ENCODE measurements around the gene APBB2. TPM values are rescaled to one million over a fixed set of nuclear protein-coding genes. Genes with fewer than 3 reads are reported as not detected.

Gene APBB2
- total and polyA plus RNA-seq, 2 of the 4 experiments (the other 2 are of a cell fraction), result 47.9 to 75.5 TPM

GRCh38 chr4:41236032-41236431 is 21.7 kb upstream of the APBB2 start:
- Histone ChIP-seq H3K23ac (ENCODE audit: low read depth, low read length) (no peak overlapping the region), H3K4me1 (ENCODE audit: control insufficient read depth, insufficient read depth, low read length) (no peaks in the 10 kb centered on the region), H3K14ac (replicated peaks; ENCODE audit: low read depth, low read length) (no peak overlapping the region), H3K79me1 (ENCODE audit: low read depth in 1 of 2, low read length in 2 of 2) (no peaks in the 10 kb centered on the region), H3K27ac (ENCODE audit: insufficient read depth, low read length) (no peak overlapping the region), H3K27me3 (ENCODE audit: control insufficient read depth, insufficient read depth, low read length) (no peaks in the 10 kb centered on the region), H3K9ac (ENCODE audit: low read depth, low read length) (no peak overlapping the region), H3K9me3 (ENCODE audit: control insufficient read depth, insufficient read depth, low read length) (no peaks in the 10 kb centered on the region), H4K20me1 (ENCODE audit: insufficient read depth, low read length) (no peaks in the 10 kb centered on the region), H3K4ac (ENCODE audit: low read depth, low read length) (no peak overlapping the region), H2AK5ac (ENCODE audit: low read depth, low read length) (no peak overlapping the region), H4K8ac (ENCODE audit: low read depth in 2 of 2, low read length in 2 of 2) (no peak overlapping the region), H2AFZ (replicated peaks; ENCODE audit: low read length, poor library complexity) (no peak overlapping the region), H3K9me1 (ENCODE audit: insufficient read depth, low read length) (no peaks in the 10 kb centered on the region), H2BK15ac (ENCODE audit: low read depth, low read length) (no peak overlapping the region), H3K4me3 (ENCODE audit: insufficient read depth, low read depth, low read length) (no peak overlapping the region), H2BK120ac (ENCODE audit: low read depth, low read length) (no peak overlapping the region), H2AK9ac (replicated peaks; ENCODE audit: low read depth, low read length, poor library complexity) (no peak overlapping the region), H3K4me2 (ENCODE audit: low read depth, low read length) (no peak overlapping the region), H2BK5ac (ENCODE audit: low read depth, low read length, poor library complexity, severe bottlenecking) (no peak overlapping the region), H3K18ac (ENCODE audit: low read depth, low read length) (no peak overlapping the region), H3K36me3 (ENCODE audit: control insufficient read depth, insufficient read depth, low read length) (no peaks in the 10 kb centered on the region), H2BK20ac (ENCODE audit: low read depth, low read length) (no peak overlapping the region), H3K56ac (ENCODE audit: extremely low read depth, insufficient read depth, low read length) (no peak overlapping the region), H4K5ac (ENCODE audit: low read depth, low read length) (no peak overlapping the region), H4K91ac (ENCODE audit: insufficient read depth, low read depth, low read length) (no peak overlapping the region)
- ChIA-PET CTCF (no interaction called here), POLR2A (ENCODE audit: unreplicated experiment) (no interaction called here)
- TF ChIP-seq NFE2L2 (IDR thresholded peaks at IDR 0.05; ENCODE audit: low read depth, low read length) (no peak), RAD21 (IDR thresholded peaks at IDR 0.05; ENCODE audit: low read length) (no peak), POLR2A (IDR thresholded peaks at IDR 0.05; ENCODE audit: low read depth, low read length) (no peak), RCOR1 (IDR thresholded peaks at IDR 0.05; ENCODE audit: insufficient replicate concordance, low read length) (no peak), MAFK (IDR thresholded peaks at IDR 0.05; ENCODE audit: low read depth, low read length) (no peak), SMC3 (IDR thresholded peaks at IDR 0.05; ENCODE audit: low read depth, low read length) (no peak), RFX5 (IDR thresholded peaks at IDR 0.05; ENCODE audit: low read depth, low read length) (no peak), MAZ (IDR thresholded peaks at IDR 0.05; ENCODE audit: borderline replicate concordance, low read depth, low read length) (no peak), BHLHE40 (IDR thresholded peaks at IDR 0.05; ENCODE audit: low read depth, low read length) (no peak), FOS (IDR thresholded peaks at IDR 0.05; ENCODE audit: low read depth, low read length) (no peak), CHD1 (IDR thresholded peaks at IDR 0.05; ENCODE audit: low read depth, low read length) (no peak), ELK1 (IDR thresholded peaks at IDR 0.05; ENCODE audit: borderline replicate concordance, low read depth, low read length) (no peak), CEBPB (IDR thresholded peaks at IDR 0.05; ENCODE audit: low read depth, low read length) (no peak), MXI1 (IDR thresholded peaks at IDR 0.05; ENCODE audit: borderline replicate concordance, low read depth, low read length) (no peak)
- TF ChIP-seq, protein P1, sequence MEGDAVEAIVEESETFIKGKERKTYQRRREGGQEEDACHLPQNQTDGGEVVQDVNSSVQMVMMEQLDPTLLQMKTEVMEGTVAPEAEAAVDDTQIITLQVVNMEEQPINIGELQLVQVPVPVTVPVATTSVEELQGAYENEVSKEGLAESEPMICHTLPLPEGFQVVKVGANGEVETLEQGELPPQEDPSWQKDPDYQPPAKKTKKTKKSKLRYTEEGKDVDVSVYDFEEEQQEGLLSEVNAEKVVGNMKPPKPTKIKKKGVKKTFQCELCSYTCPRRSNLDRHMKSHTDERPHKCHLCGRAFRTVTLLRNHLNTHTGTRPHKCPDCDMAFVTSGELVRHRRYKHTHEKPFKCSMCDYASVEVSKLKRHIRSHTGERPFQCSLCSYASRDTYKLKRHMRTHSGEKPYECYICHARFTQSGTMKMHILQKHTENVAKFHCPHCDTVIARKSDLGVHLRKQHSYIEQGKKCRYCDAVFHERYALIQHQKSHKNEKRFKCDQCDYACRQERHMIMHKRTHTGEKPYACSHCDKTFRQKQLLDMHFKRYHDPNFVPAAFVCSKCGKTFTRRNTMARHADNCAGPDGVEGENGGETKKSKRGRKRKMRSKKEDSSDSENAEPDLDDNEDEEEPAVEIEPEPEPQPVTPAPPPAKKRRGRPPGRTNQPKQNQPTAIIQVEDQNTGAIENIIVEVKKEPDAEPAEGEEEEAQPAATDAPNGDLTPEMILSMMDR (conservative IDR thresholded peaks at IDR 0.05; ENCODE audit: low read depth, low read length), result no peak
- TF ChIP-seq, protein P2, sequence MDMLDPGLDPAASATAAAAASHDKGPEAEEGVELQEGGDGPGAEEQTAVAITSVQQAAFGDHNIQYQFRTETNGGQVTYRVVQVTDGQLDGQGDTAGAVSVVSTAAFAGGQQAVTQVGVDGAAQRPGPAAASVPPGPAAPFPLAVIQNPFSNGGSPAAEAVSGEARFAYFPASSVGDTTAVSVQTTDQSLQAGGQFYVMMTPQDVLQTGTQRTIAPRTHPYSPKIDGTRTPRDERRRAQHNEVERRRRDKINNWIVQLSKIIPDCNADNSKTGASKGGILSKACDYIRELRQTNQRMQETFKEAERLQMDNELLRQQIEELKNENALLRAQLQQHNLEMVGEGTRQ (IDR thresholded peaks at IDR 0.05; ENCODE audit: low read depth, low read length), result no peak
- in situ Hi-C loops (cut with MboI; ENCODE audit: low sequenced_read_pairs), result loop anchor here (25.0 kb wide), 1 partner anchor 499 kb away; the partner anchor contains the start of gene NSUN7
- no CpG with 5 or more reads among the region's 1 CpG for WGBS, 2 experiments (ENCODE audit: extremely low coverage in 2 of 2, insufficient read length in 1 of 2)
- DNase-seq (no peak), ATAC-seq (ENCODE audit: low read depth) (no peak; the same call in 1 of the 2 replicates)
- dilution Hi-C loops (cut with HindIII; ENCODE audit: low sequenced_read_pairs, unreplicated experiment), result no loop called here
- BruUV-seq (replicated peaks), result no TSS peak
- intact Hi-C loops (cut with micrococcal nuclease), result no loop called here

Data from IMR-90 (cell line).